K562 (cell line): Measurements from ENCODE around the gene RMC1. TPM values are rescaled to one million over a fixed set of nuclear protein-coding genes. Genes with fewer than 3 reads are reported as not detected.

Experiments
- CUX1 ChIP-seq: fragments of 200-800 bp; sonication (Bioruptor generic); IDR thresholded peaks from 2 replicates; pipeline ENCODE4 v1.6.1; 2016; ENCODE audit warnings: missing genetic modification characterization, missing compliant biosample characterization
- GTF2F1 ChIP-seq: IDR thresholded peaks from 2 replicates; pipeline ENCODE4 v1.6.1; 2011; ENCODE audit warnings: low read depth, low read length, improper control_type of control experiment
- JUN ChIP-seq, 2 experiments: sonication (generic) in 1 of 2; formaldehyde crosslinking in 1 of 2; IDR thresholded peaks; 2 replicates each; pipeline versions ENCODE4 v1.6.1 to v1.8.0; 2012 to 2022; ENCODE audit warnings: borderline replicate concordance in 2 of 2, mild to moderate bottlenecking in 2 of 2, improper control_type of control experiment in 1 of 2, low read depth in 1 of 2, low read length in 1 of 2, missing genetic modification reagents in 1 of 2
- MCM2 ChIP-seq: fragments of 450-650 bp; IDR thresholded peaks from 2 replicates; pipeline ENCODE4 v1.6.1; 2017; ENCODE audit warnings: low read depth, mild to moderate bottlenecking
- POLR2AphosphoS2 ChIP-seq: IDR thresholded peaks from 2 replicates; pipeline ENCODE4 v1.6.1; 2012; ENCODE audit warnings: low read length, improper control_type of control experiment
- ZNF561 ChIP-seq: fragments of 450-650 bp; formaldehyde crosslinking; conservative IDR thresholded peaks from 2 replicates; pipeline ENCODE4 v1.4.0; 2020; ENCODE audit warnings: mild to moderate bottlenecking, moderate library complexity
- ZNF668 ChIP-seq: fragments of 250-450 bp; sonication (Bioruptor Pico); IDR thresholded peaks from 2 replicates; pipeline ENCODE4 v1.8.0; 2022; ENCODE audit warnings: mild to moderate bottlenecking, inconsistent platforms
- polyA plus RNA-seq, 8 experiments: library from polyadenylated mRNA; depleted of rRNA in 4 of 8; stranded (reverse) in 5 of 8; unstranded in 3 of 8; fragments of >200 nt; fragmentation: Nextera tagmentation in 2 of 8; fragmentation: Illumina TruSeq in 1 of 8; extraction: Ambion mirVana in 2 of 8; extraction: Trizol in 1 of 8; gene quantifications; 2 replicates each; pipeline versions ENCODE4 v1.2.1 to v1.2.3, GENCODE V29; 2011 to 2014; ENCODE audit warnings: inconsistent platforms in 1 of 8, missing spikeins in 1 of 8
- total RNA-seq, 7 experiments: library from RNA; depleted of rRNA in 6 of 7; stranded (reverse); fragments of >200 nt in 6 of 7; fragmentation: Illumina TruSeq in 2 of 7; extraction: Trizol in 2 of 7; gene quantifications; 2 replicates each; pipeline versions ENCODE4 v1.2.1 to v1.2.3, GENCODE V29; 2011 to 2021; ENCODE audit warnings: low replicate concordance in 1 of 7
- TF ChIP-seq, protein P1 (sequence below): fragments of 250-450 bp; sonication (Bioruptor Pico); IDR thresholded peaks from 2 replicates; pipeline ENCODE4 v1.4.0; 2020; ENCODE audit warnings: mild to moderate bottlenecking, moderate library complexity
- TF ChIP-seq, protein P2 (sequence below): sonication (generic); formaldehyde crosslinking; IDR thresholded peaks from 2 replicates; pipeline ENCODE4 v1.9.0; 2022; ENCODE audit warnings: mild to moderate bottlenecking, missing genetic modification reagents
- TF ChIP-seq, protein P3 (sequence below), 3 experiments: fragments of 200-800 bp in 1 of 3; fragments of 250-450 bp in 1 of 3; fragments of 450-650 bp in 1 of 3; sonication (Bioruptor Pico) in 1 of 3; sonication (Bioruptor generic) in 1 of 3; formaldehyde crosslinking in 1 of 3; IDR thresholded peaks; 2 replicates each; pipeline versions ENCODE4 v1.6.1 to v1.8.0; 2016 to 2022; ENCODE audit warnings: mild to moderate bottlenecking in 2 of 3, missing genetic modification characterization in 2 of 3, missing compliant biosample characterization in 1 of 3, moderate library complexity in 1 of 3

The RMC1 gene
- total and polyA plus RNA-seq, 9 of the 15 experiments (the other 6 are each of a cell fraction or from before 2014, with no cell fraction given): 7.5 to 42.4 (median 35.5) TPM

- TF ChIP-seq CUX1 (CRISPR knock-in tag) (no peak), ZNF668 (CRISPR knock-in tag) (no peak), JUN (IDR thresholded peaks at IDR 0.05; ENCODE audit: borderline replicate concordance, low read depth, low read length) (no peak), JUN (CRISPR knock-in tag; IDR thresholded peaks at IDR 0.05; ENCODE audit: borderline replicate concordance) (no peak), MCM2 (no peak), ZNF561 (CRISPR knock-in tag) (no peak), POLR2AphosphoS2 (no peak), GTF2F1 (no peak)
- TF ChIP-seq, protein P1, sequence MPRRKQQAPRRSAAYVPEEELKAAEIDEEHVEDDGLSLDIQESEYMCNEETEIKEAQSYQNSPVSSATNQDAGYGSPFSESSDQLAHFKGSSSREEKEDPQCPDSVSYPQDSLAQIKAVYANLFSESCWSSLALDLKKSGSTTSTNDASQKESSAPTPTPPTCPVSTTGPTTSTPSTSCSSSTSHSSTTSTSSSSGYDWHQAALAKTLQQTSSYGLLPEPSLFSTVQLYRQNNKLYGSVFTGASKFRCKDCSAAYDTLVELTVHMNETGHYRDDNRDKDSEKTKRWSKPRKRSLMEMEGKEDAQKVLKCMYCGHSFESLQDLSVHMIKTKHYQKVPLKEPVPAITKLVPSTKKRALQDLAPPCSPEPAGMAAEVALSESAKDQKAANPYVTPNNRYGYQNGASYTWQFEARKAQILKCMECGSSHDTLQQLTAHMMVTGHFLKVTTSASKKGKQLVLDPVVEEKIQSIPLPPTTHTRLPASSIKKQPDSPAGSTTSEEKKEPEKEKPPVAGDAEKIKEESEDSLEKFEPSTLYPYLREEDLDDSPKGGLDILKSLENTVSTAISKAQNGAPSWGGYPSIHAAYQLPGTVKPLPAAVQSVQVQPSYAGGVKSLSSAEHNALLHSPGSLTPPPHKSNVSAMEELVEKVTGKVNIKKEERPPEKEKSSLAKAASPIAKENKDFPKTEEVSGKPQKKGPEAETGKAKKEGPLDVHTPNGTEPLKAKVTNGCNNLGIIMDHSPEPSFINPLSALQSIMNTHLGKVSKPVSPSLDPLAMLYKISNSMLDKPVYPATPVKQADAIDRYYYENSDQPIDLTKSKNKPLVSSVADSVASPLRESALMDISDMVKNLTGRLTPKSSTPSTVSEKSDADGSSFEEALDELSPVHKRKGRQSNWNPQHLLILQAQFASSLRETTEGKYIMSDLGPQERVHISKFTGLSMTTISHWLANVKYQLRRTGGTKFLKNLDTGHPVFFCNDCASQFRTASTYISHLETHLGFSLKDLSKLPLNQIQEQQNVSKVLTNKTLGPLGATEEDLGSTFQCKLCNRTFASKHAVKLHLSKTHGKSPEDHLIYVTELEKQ: no peak
- TF ChIP-seq, protein P2, sequence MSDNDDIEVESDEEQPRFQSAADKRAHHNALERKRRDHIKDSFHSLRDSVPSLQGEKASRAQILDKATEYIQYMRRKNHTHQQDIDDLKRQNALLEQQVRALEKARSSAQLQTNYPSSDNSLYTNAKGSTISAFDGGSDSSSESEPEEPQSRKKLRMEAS: no peak
- TF ChIP-seq, protein P3, sequence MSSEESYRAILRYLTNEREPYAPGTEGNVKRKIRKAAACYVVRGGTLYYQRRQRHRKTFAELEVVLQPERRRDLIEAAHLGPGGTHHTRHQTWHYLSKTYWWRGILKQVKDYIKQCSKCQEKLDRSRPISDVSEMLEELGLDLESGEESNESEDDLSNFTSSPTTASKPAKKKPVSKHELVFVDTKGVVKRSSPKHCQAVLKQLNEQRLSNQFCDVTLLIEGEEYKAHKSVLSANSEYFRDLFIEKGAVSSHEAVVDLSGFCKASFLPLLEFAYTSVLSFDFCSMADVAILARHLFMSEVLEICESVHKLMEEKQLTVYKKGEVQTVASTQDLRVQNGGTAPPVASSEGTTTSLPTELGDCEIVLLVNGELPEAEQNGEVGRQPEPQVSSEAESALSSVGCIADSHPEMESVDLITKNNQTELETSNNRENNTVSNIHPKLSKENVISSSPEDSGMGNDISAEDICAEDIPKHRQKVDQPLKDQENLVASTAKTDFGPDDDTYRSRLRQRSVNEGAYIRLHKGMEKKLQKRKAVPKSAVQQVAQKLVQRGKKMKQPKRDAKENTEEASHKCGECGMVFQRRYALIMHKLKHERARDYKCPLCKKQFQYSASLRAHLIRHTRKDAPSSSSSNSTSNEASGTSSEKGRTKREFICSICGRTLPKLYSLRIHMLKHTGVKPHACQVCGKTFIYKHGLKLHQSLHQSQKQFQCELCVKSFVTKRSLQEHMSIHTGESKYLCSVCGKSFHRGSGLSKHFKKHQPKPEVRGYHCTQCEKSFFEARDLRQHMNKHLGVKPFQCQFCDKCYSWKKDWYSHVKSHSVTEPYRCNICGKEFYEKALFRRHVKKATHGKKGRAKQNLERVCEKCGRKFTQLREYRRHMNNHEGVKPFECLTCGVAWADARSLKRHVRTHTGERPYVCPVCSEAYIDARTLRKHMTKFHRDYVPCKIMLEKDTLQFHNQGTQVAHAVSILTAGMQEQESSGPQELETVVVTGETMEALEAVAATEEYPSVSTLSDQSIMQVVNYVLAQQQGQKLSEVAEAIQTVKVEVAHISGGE (CRISPR knock-in tag; IDR thresholded peaks at IDR 0.05): no peak
These were observed 15.4 kb upstream of the RMC1 start (continued) for GRCh38 chr18:23487738-23488570.
